Left renal cortex interstitium (tissue), 4 donors: ENCODE measurements around the gene FAM168B. TPM values are rescaled to one million over a fixed set of nuclear protein-coding genes. Genes with fewer than 3 reads are reported as not detected.
A peak's percentile ranks its signal among the peaks of the same experiment; 100 is the strongest.
"Not testable (repeated sequence)": the region's sequence is repeated elsewhere in the genome, so short reads cannot be mapped to it uniquely, and the experiment has no call there.

Source experiments
- DNase-seq, 4 donors: peaks; one replicate each; pipeline ENCODE4 v3.0.0-alpha.2; 2013; ENCODE audit warnings: low read depth in 4 of 4, low spot score in 2 of 4, missing footprints in 1 of 4
- polyA plus RNA-seq, 4 donors: library from polyadenylated mRNA; unstranded; fragments of 120-200 nt; gene quantifications; one replicate each; pipeline ENCODE4 v1.2.1, GENCODE V29; 2013; ENCODE audit not compliant: insufficient read length in 4 of 4

Gene FAM168B
- polyA plus RNA-seq, 4 donors = 111 to 128 (median 118) TPM

DNA sequence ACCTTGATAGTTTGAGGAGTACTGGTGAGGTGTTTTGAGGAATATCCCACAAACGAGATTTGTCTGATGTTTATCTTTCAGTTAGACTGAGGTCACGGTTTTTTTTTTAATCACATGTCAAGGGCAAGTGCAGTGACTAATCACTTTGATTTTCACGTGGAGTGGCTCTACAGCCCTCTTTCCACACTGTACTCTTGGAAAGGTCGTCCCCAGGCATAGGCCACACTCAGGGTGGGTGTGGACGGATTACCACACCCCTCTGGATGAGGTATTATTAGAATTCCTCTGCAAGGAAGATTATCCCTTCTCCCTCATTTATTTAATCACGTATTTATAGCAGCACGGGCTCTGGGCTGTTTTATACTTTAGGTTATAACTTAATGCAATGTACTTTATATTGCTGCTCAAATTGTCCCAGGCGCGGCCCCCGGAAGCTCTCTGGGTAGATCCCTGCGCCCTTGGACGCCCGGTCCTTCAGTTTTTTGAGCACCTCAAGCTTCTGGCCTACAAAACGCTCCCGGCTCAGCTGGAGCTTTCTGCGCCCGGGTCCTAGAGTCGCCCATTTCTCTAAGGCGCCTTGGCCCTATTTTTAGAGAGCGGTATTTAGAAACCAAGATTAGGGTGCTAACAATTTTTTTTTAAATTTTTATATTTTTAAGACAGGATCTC is 11.4 kb upstream of the FAM168B start:
- DNase-seq = no peak

DNA sequence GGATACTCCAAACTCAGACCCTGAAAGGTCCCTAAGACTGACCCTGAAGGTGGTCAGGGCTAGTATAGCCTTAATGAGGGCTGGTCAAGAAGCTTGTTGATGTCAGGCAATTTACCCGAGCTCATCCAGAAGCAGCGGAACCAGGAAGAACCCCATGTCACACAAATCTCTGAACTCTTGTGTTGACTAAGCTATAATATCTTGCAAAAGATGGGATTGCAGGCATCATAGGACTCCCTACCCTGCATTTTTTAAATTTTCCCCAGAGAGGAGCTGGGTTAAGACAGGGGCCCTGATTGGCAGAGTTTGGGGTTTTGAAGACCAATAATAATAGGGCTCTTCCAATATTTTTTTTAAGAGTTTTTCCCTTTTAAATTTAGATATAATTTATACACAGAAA is 9.9 kb upstream of the FAM168B start:
- DNase-seq = no peak

DNA sequence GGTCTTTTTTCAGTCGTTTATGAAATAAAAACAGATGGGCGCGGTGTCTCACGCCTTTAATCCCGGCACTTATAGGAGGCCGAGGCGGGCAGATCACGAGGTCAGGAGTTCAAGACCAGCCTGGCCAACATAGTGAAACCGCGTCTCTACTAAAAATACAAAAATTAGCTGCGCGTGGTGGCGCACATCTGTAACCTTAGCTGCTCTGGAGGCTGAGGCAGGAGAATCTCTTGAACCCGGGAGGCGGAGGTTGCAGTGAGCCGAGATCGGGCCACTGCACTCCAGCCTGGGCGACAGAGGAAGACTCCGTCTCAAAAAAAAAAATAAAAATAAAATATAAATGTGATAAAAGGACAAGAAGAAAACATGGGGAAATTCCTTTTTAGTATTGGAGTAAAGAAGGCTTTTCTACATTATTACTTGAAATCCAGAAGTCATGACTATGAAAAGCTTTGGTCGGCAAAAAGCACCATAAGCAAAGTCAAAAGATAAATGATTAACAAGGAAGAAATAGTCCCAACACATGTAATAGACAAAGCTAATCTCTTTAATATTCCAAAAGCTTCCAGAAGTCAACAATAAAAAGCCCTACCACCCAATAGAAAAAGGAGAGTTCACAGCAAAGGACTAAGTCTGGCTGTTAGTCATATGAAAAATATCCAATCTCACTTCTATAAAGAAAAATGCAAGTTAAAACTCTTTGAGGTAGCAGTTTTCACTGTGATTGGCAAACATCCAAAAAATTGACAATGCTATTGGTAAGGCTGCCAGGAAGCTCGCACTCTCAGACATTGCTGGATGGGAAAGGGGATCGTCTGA is 1.4 kb upstream of the FAM168B start:
- no peak for DNase-seq

DNA sequence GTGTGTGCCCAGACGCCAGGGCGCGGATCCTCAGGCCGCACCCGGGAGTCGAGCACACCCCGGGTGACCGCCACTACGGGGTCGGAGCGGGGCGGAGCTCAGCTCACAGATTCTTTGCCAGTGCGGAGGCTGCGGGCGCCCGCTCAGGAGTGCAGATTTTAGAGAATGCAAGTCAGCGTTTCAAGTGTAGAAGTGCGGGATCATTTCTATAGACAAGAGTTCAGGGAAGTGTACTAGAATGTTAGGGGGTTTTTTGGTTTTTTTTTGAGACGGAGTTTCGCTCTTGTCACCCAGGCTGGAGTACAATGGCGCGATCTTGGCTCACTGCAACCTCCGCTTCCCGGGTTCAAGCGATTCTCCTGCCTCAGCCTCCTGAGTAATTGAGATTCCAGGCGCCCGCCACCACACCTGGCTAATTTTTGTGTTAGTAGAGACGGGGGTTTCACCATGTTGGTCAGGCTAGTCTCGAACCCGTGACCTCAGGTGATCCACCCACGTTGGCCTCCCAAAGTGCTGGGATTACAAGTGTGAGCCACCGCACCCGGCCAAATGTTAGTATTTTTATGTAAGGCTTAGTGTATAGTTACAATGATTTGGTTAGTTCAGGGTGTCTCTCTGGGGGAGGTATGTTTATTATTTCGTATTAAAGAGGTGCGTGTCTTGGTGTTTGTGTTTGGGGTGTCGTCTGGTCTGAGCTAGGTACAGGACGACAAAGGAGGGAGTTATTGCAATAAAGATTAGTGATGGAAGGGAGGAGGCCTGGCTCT is 619 bp upstream of the FAM168B start:
- DNase-seq = no peak

DNA sequence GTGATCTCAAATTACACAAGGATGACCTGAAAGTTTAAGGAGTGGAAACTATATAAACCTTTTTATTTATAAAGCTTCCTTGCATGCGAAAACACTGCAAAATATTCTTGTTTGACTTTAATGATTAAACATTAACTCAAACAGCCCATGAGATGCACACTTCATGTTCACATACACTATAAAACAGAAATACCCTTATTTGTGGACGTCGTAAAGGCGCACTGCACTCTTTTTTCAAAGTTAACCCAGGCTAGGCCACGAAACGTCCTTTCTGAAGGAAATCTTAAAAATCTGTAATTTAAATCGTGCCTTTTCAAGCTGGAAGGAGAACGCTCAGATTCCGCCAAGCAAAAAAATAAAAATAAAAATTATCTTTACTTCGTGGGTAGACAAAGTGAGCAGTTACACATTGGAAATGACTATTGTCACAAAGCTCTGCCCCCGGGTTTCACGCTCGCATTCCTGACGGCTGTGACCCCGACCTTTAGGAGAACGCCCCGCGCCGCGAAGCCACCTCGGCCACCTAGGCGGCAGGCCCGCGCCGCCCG is 728 bp downstream of the FAM168B start:
- peak in 2 of 4 donors; percentile 17 to 24 for DNase-seq

DNA sequence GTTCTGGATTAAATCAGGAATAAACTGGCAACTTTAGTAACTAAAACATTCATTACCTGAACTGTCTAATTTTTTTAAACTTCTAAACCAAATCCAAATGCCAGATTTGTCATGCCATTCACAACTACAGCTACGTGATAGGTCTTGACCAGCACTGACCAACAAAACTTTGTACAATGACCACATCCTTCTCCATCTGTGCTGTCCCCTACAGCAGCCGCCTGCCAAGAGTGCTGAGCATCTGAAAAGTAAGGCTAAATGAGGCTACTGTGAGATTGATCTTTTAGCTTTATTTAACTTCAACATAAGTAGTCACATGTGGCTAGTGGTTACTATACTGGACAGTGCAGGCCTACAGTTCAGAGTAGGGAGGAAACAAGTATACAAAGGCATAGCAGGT is 7.6 kb downstream of the FAM168B start:
- no peak for DNase-seq

DNA sequence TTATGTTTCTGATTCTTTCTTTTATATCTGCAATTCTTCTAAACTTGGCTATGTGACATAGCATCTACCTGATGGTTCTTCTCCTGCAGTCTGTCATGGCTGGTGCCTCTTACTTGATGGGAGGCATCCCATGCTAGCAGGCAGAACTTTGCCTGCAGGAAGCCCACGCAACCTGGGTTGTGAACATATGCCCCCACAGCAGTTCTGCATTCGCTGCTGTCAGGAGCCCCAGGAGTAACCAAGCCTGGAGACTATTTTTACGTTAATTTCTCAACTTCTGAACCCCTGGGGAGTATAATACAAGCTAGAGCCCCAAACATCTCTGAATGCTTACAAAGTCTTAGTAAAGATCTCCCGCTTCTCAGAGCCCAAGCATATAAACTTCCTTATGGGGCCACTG is 12.1 kb downstream of the FAM168B start:
- no peak for DNase-seq

DNA sequence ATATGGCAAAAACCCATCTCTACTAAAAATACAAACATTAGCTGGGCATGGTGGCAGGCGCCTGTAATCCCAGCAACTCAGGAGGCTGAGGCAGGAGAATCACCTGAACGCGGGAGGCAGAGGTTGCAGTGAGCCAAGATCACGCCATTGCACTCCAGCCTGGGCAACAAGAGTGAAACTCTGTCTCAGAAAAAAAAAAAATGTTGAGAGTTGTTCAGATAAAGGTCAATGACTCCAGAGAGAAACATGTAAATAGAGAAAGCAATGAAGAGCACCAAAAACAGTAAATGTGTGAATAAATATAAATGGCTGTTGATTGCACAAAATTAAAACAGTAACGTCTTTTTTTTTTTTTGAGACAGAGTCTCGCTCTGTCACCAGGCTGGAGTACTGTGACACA is 13.3 kb downstream of the FAM168B start:
- DNase-seq = not testable (repeated sequence)

DNA sequence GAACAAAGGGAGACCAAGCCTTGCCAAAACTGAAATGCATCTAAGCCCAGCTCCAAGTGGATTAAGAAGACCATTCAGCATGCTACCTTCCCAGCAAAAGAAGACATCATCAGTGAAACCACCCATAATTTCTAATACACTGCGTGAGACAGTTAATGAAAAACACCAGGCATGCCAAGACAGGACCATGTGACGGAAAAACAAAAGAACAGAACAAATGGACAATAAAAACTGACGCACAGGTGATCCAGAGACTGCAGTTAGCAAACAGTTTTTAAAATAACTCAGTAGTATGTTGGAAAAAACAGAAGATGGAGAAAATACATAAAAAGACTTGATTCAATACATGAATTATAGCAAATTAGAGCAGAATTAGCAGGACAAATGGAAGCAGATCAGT is 15.3 kb downstream of the FAM168B start:
- no peak for DNase-seq

DNA sequence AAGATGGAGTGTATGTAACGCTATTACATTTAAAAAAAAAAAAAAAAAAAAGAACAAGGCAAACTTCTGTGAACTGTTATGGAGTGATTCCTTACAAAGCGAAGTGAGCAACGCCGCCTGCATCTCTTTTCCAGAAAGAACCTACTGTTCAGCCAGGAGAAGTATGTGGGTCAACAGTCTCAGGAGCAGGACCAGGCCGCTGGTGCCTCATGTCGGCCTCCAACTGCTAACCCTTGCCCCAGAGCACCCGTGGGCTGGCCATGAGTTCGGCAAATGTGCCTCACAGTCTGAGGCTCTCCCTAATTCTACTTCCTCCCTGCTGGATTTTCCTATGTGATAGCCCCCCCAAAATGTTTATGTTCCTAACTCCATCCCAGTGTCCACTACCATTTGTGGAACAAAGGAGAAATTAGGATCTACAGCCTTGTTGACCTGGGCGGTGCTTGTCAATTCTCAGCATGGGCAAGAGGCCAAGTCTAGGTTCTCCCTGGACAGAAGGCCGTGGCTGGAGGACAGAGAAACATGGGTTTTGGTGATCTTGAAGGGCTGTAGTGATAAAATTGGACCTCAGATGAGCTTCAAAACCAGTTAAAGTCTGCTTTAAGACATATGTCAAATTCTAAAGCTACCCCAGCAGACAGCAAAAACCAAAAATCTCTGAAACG is 15.9 kb downstream of the FAM168B start:
- DNase-seq = no peak

DNA sequence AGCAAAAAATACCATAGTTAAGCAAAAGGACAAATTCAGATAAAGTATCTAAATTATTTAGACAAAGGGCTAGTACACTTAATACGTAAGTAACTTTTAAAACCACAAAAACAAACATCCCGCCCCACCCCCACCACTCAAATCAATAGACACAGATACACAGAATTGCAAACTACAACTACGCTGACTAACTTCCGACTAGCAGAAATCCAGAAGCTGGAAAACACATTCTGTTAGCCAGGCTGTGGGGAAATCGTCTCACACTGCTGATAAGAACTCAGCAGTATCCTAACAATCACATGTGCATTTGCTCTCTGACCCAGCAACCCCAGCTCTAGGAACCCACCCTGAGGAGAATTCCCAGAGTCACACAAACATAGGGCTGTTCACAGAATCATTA is 16.6 kb downstream of the FAM168B start:
- no peak for DNase-seq

DNA sequence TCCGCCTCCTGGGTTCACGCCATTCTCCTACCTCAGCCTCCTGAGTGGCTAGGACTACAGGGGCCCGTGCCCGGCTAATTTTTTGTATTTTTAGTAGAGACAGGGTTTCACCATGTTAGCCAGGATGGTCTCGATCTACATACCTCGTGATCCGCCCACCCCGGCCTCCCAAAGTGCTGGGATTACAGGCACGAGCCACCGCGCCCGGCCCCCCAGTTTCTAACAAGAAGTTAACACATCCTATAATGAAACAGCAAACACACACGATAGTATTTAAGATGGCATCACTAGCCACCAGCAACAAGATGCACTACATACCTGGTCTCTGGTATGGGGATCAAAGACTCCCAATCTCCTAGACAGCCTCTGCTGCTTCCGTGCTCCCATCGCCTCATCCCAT is 17.7 kb downstream of the FAM168B start:
- DNase-seq = not testable (repeated sequence)

DNA sequence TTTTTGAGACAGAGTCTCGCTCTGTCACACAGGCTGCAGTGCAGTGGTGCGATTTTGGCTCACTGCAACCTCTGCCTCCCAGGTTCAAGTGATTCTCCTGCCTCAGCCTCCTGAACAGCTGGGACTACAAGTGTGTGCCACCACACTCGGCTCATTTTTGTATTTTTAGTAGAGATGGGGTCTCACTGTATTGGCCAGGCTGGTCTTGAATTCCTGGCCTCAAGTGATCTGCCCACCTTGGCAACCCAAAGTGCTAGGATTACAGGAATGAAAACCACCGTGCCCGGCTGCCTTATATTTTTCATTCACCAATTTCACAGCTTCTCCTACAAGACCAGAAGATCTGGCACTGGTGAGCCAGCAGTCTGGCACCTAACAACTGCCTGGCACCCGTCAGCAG is 25.1 kb downstream of the FAM168B start:
- DNase-seq = not testable (repeated sequence)

DNA sequence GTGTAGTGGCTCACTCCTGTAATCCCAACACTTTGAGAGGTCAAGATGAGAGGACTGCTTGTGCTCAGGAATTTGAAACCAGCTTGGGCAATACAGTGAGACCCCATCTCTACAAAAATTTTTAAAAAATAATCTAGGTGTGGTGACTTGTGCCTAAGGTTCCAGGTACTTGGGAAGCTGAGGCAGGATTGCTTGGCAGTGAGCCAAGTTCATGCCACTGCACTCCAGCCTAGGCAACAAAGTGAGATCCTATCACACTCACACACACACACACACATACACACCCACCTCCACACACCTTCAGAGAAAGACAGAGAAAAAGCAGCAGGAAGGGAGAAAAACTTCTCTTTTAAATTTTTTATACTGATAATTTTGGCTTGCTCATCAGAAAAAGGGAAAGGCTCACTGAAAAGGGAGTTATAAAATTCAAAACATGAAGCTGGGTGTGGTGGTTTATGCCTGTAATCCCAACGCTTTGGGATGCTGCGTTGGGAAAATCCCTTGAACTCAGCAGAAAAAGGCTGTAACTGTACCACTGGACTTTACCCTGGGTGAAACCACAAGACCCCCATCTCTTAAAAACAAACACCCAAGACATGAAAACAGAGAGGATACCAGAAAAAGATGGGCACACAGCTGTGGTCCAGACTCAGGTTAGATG is 25.7 kb downstream of the FAM168B start:
- no peak for DNase-seq

DNA sequence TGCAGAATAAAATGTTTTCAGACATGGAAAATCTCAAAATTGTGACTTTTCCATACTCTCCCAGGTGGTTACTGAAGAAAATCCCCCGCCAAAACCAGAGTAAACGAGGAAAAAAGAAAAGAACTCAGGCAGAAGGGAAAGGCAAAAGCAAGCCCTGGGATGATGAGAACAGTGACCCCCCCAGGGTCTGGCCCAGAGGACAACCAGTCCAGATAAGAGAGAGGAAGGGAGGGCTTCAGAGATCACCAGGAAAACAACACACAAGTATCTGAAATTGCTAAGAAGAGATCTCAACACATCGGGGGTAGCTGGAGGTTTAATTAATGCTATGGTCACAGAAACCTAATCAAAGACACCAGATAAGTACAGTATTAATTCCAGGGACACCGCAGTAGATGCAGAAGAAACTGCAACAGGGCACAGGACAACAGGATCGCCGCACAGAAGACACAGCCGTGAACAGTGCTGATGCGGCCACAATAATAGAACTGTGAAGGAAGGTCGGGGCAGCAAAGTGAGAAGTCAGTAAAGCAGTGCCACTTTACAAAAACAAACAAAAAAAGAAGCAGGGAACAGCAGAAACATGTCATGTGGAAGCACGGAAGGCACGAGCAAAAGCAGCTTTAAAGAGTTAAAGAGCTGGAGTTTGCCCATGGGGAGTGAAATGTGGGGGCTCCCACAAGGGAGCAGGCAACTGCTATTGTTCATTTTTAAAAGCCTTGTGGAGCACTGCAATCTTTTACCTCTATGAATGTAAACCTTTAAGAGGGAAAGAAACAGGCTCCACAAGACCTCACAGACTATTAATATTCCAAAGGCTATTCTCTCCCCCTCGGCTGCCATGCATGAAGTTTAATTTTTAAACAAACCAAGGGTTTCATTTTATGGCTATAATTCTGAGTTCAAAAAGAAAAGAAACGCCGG is 28.4 kb downstream of the FAM168B start:
- no peak for DNase-seq

DNA sequence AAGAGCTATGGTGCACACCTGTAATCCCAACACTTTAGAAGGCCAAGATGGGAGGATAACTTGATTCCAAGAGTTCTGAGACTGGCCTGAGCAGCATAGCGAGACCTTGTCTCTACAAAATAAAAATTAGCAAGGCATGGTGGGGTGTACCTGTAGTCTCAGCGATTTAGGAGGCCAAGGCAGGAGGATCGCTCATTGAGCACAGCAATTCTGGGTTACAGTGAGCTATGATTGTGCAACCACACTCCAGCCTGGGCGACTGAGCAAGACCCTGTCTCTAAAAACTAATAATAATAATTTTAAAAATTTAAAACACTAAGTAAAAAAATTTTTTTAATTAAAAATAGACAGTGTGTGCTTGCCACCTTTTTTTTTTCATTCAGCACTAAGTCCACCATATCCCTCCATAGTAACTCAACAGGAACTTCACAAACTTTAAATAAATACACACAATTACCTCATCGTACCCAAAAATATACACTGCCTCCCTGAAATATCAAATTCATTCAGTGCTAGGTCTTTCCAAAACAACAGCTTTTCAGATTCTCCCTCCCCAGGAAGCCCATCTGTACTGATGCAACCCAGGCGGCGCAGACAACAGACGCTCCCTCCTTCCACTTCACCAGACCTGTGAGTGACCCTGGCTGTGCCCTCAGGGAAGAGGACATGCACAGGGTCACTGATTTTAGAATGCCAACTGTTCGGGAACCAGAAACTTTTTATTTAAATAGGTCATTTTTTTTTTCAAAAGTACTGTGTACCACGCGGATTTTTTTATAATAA is 29.6 kb downstream of the FAM168B start:
- DNase-seq = no peak

DNA sequence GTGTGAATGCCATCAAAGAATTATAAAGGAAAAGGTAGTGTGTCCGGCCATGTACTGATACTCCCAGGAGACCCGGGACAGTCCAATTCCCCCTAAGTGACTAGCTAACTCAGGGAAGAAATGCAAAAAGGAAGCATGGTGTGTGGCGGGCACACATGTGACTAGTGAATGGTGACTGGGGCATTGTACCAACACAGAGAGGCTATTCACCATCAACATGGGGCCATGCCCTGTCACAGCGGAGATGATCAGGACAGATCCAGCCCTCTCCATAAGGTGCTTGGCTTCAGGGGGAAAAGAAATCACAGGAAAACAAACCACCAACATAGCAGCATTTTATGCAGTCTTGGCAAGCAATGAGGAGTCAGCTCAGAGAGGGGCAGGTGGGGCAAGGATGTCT is 34.3 kb downstream of the FAM168B start:
- no peak for DNase-seq

DNA sequence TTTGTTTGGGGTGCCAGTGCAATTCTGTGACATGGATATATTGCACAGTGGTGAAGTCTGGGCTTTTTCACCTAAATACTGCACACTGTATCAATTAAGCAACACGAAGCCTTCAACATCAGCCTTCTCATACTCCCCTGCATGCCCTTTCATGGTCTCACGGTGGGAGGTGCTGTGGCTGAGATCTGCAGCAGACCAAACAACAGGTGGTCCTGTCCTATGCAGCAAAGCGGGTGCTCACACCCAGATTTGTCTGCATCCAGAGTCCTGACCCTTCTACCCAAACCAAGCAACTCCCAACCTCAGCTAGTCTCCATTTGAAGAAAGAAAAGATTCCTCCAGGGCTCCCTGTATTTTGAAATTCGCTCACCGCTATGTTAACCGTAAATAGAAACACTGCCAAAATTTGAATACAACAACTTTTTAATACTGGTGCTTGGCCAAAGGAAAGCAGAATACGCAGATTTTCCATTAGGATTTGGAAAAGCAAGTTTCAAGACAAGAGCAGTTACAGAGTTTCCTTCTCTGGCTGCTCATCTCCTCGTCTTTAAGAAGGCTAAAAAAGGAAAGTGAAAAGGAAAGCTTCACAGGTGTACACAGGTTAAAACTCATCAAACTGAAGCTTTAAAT is 34.9 kb downstream of the FAM168B start:
- no peak for DNase-seq
